MM.1S (cell line): ENCODE data around the gene LRCH1.

Source experiments
- DNase-seq: peaks from one replicate; pipeline ENCODE4 v3.0.0-alpha.2; 2015
- H2AFZ ChIP-seq: fragments of 300-600 bp; sonication (generic); 2 replicates; pipeline ENCODE4 v1.6.0; 2016; ENCODE audit warnings: antibody characterized with exemption, low read length
- H3F3A ChIP-seq: fragments of 300-600 bp; sonication (generic); 2 replicates; pipeline ENCODE4 v1.6.1; 2016; ENCODE audit warnings: mild to moderate bottlenecking, antibody characterized with exemption, low read length, moderate library complexity, mixed read lengths; ENCODE audit not compliant: insufficient read depth
- H3K27ac ChIP-seq: fragments of 300-600 bp; sonication (generic); 2 replicates; pipeline ENCODE4 v1.5.1; 2016; ENCODE audit warnings: mild to moderate bottlenecking, low read length
- H3K27me3 ChIP-seq: fragments of 300-600 bp; sonication (generic); replicated peaks from 2 replicates; pipeline ENCODE4 v1.6.0; 2016; ENCODE audit warnings: low read length; ENCODE audit not compliant: insufficient read depth
- H3K36me3 ChIP-seq: fragments of 300-600 bp; sonication (generic); replicated peaks from 2 replicates; pipeline ENCODE4 v1.6.1; 2016; ENCODE audit warnings: mild to moderate bottlenecking, low read length, mixed read lengths; ENCODE audit not compliant: insufficient read depth
- H3K4me1 ChIP-seq: fragments of 300-600 bp; sonication (generic); 2 replicates; pipeline ENCODE4 v1.6.1; 2016; ENCODE audit warnings: low read length, mixed read lengths
- H3K4me2 ChIP-seq: fragments of 300-600 bp; sonication (generic); 2 replicates; pipeline ENCODE4 v1.6.0; 2016; ENCODE audit warnings: low read depth, low read length
- H3K4me3 ChIP-seq: fragments of 300-600 bp; sonication (generic); 2 replicates; pipeline ENCODE4 v1.5.1; 2016; ENCODE audit warnings: low read length, mixed read lengths
- H3K79me2 ChIP-seq: fragments of 300-600 bp; sonication (generic); 2 replicates; pipeline ENCODE4 v1.6.1; 2016; ENCODE audit warnings: mixed run types, low read length, mixed read lengths
- H3K9ac ChIP-seq: fragments of 300-600 bp; sonication (generic); 2 replicates; pipeline ENCODE4 v1.6.1; 2016; ENCODE audit warnings: low read length, mixed read lengths
- H3K9me2 ChIP-seq: fragments of 300-600 bp; sonication (generic); replicated peaks from 2 replicates; pipeline ENCODE4 v1.6.1; 2016; ENCODE audit warnings: mild to moderate bottlenecking, low read length, mixed read lengths; ENCODE audit not compliant: insufficient read depth
- H3K9me3 ChIP-seq: fragments of 300-600 bp; sonication (generic); replicated peaks from 2 replicates; pipeline ENCODE4 v1.6.1; 2016; ENCODE audit warnings: mild to moderate bottlenecking, low read length, mixed read lengths; ENCODE audit not compliant: insufficient read depth
- H4K20me1 ChIP-seq: fragments of 300-600 bp; sonication (generic); 2 replicates; pipeline ENCODE4 v1.6.1; 2016; ENCODE audit warnings: mild to moderate bottlenecking, low read length, moderate library complexity, mixed read lengths; ENCODE audit not compliant: insufficient read depth
- CTCF ChIP-seq: fragments of 300-600 bp; sonication (generic); IDR thresholded peaks from 2 replicates; pipeline ENCODE4 v1.5.1; 2016; ENCODE audit warnings: antibody characterized with exemption, low read length, mixed read lengths
- EZH2 ChIP-seq: fragments of 300-600 bp; sonication (generic); optimal IDR thresholded peaks from 2 replicates; pipeline ENCODE3; 2017; ENCODE audit warnings: low read depth, mild to moderate bottlenecking, antibody characterized with exemption, low read length, mixed read lengths
- EZH2phosphoT487 ChIP-seq: fragments of 300-600 bp; sonication (generic); IDR thresholded peaks from 2 replicates; pipeline ENCODE4 v1.6.1; 2018; ENCODE audit warnings: antibody characterized with exemption, low read length

Gene LRCH1

GRCh38 chr13:46721054-46721453 lies 168.1 kb downstream of the LRCH1 start:
- Histone ChIP-seq H3K9me3 (no peaks in the 10 kb centered on the region), H3K27me3 (no peaks in the 10 kb centered on the region), H3K4me1 (no peaks in the 10 kb centered on the region), H3F3A (no peaks in the 10 kb centered on the region), H2AFZ (no peak overlapping the region), H3K4me3 (no peak overlapping the region), H3K4me2 (no peak overlapping the region), H3K27ac (no peak overlapping the region), H3K36me3 (no peaks in the 10 kb centered on the region), H3K9me2 (no peaks in the 10 kb centered on the region), H3K79me2 (no peaks in the 10 kb centered on the region), H4K20me1 (no peaks in the 10 kb centered on the region), H3K9ac (no peak overlapping the region)
- peak; percentile 8 for DNase-seq
- TF ChIP-seq EZH2phosphoT487 (no peak), CTCF (peak; percentile 21)

- DNase-seq: no peak
- H3F3A ChIP-seq: no peaks in the 10 kb centered on the region
Observed at GRCh38 chr13:46726347-46726746, 173.4 kb downstream of the LRCH1 start.

GRCh38 chr13:46728777-46729176 lies 175.8 kb downstream of the LRCH1 start:
- no peak for TF ChIP-seq EZH2
- no peak for TF ChIP-seq EZH2phosphoT487
- TF ChIP-seq CTCF: no peak
- Histone ChIP-seq H2AFZ (no peak overlapping the region), H3K36me3 (no peaks in the 10 kb centered on the region; the same call in 1 of the 2 replicates), H3F3A (no peaks in the 10 kb centered on the region), H3K27me3 (no peaks in the 10 kb centered on the region), H3K9me2 (no peaks in the 10 kb centered on the region), H3K27ac (no peak overlapping the region), H3K79me2 (no peaks in the 10 kb centered on the region), H3K9ac (no peak overlapping the region), H3K4me2 (no peak overlapping the region), H3K9me3 (no peaks in the 10 kb centered on the region), H4K20me1 (no peaks in the 10 kb centered on the region), H3K4me1 (no peaks in the 10 kb centered on the region), H3K4me3 (no peak overlapping the region)
- no peak for DNase-seq

More at GRCh38 chr13:46726347-46726746, 173.4 kb downstream of the LRCH1 start:
- Histone ChIP-seq H3K79me2 (no peaks in the 10 kb centered on the region), H4K20me1 (no peaks in the 10 kb centered on the region), H3K4me2 (no peak overlapping the region), H3K9me2 (no peaks in the 10 kb centered on the region), H3K36me3 (no peaks in the 10 kb centered on the region), H3K27ac (no peak overlapping the region), H3K4me1 (no peaks in the 10 kb centered on the region), H2AFZ (no peak overlapping the region), H3K9me3 (no peaks in the 10 kb centered on the region), H3K4me3 (no peak overlapping the region), H3K27me3 (no peaks in the 10 kb centered on the region), H3K9ac (no peak overlapping the region)
- TF ChIP-seq CTCF (no peak), EZH2 (no peak), EZH2phosphoT487 (no peak)
